GM13977 (cell line): ENCODE measurements around the gene GSK3A.

Source experiments
- DNase-seq: peaks from one replicate; pipeline ENCODE4 v3.0.0; 2012; ENCODE audit warnings: low spot score
- in situ Hi-C: fragments of 300-500 bp; cut with MboI; formaldehyde crosslinking; loops from one replicate; pipeline ENCODE4 v1.12.0; 2022; ENCODE audit warnings: low sequenced_read_pairs, low pct_unique_long_range_greater_than_20kb, mixed read lengths, inconsistent platforms; ENCODE audit not compliant: unreplicated experiment
- TF ChIP-seq, protein P1 (sequence below): IDR thresholded peaks from 2 replicates; pipeline ENCODE4 v1.5.1; 2012; ENCODE audit warnings: mild to moderate bottlenecking, control low read depth; ENCODE audit not compliant: insufficient read depth; ENCODE audit errors: extremely low read depth, missing control alignments

Gene GSK3A

DNA sequence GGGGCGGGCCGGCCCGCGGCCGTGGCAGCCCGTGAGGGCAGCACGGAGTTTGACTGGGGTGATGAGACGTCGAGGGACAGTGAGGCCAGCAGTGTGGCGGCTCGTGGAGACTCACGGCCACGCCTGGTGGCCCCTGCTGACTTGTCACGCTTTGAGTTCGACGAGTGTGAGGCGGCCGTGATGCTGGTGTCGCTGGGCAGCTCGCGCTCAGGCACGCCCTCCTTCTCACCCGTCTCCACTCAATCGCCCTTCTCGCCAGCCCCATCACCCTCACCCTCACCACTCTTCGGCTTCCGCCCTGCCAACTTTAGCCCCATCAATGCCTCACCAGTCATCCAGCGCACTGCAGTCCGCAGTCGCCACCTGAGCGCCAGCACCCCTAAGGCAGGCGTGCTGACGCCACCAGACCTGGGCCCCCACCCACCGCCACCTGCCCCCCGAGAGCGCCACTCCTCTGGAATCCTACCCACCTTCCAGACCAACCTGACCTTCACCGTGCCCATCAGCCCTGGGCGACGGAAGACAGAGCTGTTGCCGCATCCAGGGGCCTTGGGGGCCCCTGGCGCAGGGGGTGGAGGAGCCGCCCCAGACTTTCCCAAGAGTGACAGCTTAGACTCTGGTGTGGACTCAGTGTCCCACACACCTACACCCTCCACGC is 31.1 kb upstream of the GSK3A start:
- no peak for DNase-seq
- TF ChIP-seq, protein P1, sequence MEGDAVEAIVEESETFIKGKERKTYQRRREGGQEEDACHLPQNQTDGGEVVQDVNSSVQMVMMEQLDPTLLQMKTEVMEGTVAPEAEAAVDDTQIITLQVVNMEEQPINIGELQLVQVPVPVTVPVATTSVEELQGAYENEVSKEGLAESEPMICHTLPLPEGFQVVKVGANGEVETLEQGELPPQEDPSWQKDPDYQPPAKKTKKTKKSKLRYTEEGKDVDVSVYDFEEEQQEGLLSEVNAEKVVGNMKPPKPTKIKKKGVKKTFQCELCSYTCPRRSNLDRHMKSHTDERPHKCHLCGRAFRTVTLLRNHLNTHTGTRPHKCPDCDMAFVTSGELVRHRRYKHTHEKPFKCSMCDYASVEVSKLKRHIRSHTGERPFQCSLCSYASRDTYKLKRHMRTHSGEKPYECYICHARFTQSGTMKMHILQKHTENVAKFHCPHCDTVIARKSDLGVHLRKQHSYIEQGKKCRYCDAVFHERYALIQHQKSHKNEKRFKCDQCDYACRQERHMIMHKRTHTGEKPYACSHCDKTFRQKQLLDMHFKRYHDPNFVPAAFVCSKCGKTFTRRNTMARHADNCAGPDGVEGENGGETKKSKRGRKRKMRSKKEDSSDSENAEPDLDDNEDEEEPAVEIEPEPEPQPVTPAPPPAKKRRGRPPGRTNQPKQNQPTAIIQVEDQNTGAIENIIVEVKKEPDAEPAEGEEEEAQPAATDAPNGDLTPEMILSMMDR = no peak
- in situ Hi-C loops = no loop called here

DNA sequence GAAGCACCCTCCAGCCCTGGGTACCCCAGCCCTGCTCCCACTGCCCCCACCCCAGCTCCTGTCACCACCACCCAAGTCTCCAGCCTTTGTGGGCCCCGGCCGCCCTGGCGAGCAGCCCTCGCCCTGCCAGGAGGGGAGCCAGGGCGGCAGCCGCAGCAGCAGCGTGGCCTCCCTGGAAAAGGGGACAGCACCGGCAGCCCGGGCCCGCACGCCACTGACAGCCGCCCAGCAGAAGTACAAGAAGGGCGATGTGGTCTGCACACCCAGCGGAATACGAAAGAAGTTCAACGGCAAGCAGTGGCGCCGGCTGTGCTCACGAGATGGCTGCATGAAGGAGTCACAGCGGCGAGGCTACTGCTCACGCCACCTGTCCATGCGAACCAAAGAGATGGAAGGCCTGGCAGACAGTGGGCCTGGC is 30.6 kb upstream of the GSK3A start:
- DNase-seq = no peak
- in situ Hi-C loops = no loop called here
- TF ChIP-seq, protein P1 = no peak

DNA sequence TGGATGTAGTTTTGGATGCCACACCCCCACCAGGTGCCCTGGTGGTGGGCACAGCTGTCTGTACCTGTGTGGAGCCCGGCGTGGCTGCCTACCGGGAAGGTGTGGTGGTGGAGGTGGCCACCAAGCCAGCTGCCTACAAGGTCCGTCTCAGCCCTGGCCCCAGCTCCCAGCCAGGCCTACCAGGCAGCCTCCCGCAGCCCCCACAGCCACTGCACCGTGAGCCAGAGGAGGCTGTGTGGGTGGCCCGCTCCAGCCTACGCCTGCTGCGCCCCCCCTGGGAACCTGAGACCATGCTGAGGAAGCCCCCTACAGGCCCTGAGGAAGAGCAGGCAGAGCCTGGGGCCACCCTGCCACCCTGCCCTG is 30.1 kb upstream of the GSK3A start:
- TF ChIP-seq, protein P1 = no peak
- DNase-seq = no peak
- in situ Hi-C loops = no loop called here

DNA sequence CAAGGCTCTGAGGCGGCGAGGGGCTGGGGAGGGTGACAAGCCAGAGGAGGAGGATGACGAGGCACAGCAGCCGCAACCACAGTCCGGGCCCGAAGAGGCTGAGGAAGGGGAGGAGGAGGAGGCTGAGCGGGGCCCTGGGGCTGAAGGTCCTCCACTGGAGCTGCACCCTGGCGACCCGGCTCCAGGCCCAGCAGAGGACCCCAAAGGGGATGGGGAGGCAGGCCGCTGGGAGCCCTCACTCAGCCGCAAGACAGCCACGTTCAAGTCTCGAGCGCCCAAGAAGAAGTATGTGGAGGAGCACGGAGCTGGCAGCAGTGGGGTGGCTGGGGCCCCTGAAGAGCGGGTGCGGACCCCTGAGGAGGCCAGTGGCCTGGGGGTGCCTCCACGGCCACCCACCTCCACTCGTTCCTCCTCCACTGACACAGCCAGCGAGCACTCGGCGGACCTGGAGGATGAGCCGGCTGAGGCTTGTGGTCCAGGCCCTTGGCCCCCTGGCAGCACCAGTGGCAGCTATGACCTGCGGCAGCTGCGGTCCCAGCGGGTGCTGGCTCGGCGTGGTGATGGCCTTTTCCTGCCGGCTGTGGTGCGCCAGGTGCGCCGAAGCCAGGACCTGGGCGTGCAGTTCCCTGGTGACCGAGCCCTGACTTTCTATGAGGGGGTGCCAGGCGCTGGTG is 29.6 kb upstream of the GSK3A start:
- DNase-seq = no peak
- TF ChIP-seq, protein P1 = no peak
- in situ Hi-C loops = no loop called here

DNA sequence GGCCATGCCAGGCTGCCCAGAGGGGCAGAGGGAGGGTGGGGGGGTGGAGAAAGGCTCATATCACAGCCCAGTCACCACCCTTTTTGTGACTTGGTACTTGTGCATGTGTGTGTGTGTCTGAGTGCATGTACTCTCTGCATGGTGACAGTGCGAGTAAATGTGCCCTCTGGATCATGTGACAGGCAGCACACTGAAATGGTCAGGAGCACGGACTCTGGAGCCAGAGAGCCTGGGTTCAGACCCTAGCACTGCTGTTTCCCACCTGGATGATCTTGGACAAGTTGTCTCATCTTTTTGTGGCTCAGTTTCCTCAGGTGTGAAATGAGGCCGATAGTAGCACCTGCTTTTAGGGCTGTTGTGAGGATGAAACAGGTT is 28.6 kb upstream of the GSK3A start:
- no peak for DNase-seq
- TF ChIP-seq, protein P1 = no peak

DNA sequence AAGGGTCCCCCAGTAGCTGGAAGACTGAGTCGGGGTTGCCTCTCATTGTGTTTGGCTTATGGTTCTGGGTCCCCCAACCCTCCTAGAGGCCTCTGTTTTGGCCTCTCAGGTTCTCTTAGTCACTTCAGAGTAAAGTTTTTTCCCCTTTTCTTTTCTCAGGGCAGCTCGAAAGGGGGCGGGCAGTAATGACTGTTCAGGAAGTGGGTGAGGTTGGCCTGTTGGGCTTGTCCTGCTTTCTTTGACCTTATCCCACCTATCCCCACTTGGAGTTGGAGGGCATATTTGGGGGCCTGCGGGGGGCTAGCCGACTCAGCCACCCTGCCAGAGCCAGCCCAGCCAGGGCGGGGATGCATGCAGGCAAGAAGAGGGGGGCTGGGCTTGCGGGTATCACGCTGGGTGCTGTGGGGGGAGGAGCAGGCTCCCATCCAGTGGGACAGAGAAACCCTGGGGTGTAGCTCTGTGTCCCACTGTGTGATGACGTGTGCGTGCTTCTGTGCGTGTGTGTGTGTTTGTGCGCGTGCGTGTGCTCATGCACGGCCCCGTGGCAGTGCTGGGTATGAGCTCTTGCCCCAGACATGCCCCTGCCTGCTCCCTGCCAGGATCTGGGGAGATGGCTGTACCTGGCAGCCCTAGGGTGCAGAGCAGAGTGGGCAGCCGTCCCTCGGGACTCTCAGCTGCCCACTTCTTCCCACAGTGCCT is 28.1 kb upstream of the GSK3A start:
- in situ Hi-C loops = no loop called here
- TF ChIP-seq, protein P1 = no peak
- peak; percentile 70 for DNase-seq

More for the DNA sequence above, 28.6 kb upstream of the GSK3A start:
- in situ Hi-C loops = no loop called here
